ENCODE data around the gene C3AR1. TPM values are rescaled to one million over a fixed set of nuclear protein-coding genes. Genes with fewer than 3 reads are reported as not detected.
"Not testable (repeated sequence)": the region's sequence is repeated elsewhere in the genome, so short reads cannot be mapped to it uniquely, and the experiment has no call there.

C3AR1 gene
- total RNA-seq, result 10 to 100 TPM; 23.4 to 39.8 TPM
- polyA plus RNA-seq, result 10 to 100 TPM in 1 of 2 donors, 1 to 10 TPM in 1; 4.8 to 23.9 TPM
- long read RNA-seq, donor 1, transcript C3AR1-201 (2 exons, 2,088 nt), result major isoform, 76 of 81 reads
- long read RNA-seq, donor 1, partial matches to known transcripts, result 0 of 81 reads
- long read RNA-seq, donor 1, other reads (novel, unspliced or antisense), result 4 of 81 reads
- long read RNA-seq, donor 2, transcript C3AR1-201 (2 exons, 2,088 nt), result major isoform, 15 of 19 reads
- long read RNA-seq, donor 2, partial matches to known transcripts, result 0 of 19 reads
- long read RNA-seq, donor 2, other reads (novel, unspliced or antisense), result 4 of 19 reads

DNA sequence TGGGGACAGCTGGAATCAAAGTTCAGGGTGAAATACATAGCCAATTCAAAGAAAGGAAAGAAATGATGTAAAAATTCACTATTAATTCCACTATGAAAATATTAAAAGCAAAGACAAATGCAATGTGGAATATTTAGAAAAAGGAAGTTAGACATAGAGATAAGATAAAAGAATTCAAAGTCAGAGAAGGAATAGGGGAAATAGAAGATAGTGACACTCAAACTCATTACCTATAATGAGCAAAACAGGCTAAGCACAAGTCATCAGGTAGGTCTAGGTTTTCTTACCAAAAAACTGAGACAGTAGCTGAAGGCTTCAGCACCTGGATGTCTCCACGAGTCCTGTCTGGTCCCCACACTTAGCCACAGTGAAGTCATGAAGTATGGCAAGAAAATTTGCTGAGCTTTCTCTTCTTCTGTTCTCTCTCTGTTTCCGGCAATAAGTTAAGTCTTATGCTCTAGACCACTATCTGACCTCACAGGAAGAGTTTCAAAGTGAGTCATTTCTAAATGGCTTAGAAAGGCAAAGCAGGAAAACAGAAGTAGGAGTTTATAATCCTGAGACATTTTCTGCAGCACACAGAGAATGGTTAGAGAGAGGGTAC, at the start of gene C3AR1:
C3AR1 (minus strand) TSS at position 369 of the 604 bp plus-strand sequence. CDS start 6,174 bp downstream, outside the sequence.
- Histone ChIP-seq H3K36me3 (ENCODE audit: control insufficient read depth in 1 of 2, insufficient read depth in 2 of 2, low read length in 1 of 2) (no peaks in the 10 kb centered on the region), H3K27me3 (ENCODE audit: control insufficient read depth in 1 of 2, insufficient read depth in 2 of 2, low read length in 1 of 2) (no peaks in the 10 kb centered on the region), H3K27ac (ENCODE audit: low read depth in 1 of 2, low read length in 2 of 2) (no peak within 1 kb of the TSS), H3K9me3 (ENCODE audit: control insufficient read depth, low read length) (no peaks in the 10 kb centered on the region), H3K4me3 (ENCODE audit: low read length in 2 of 2) (no peak within 1 kb of the TSS), H3K4me1 (ENCODE audit: control insufficient read depth in 1 of 2, insufficient read depth in 2 of 2, low read length in 2 of 2) (no peaks in the 10 kb centered on the region)
- intact Hi-C loops (cut with DNase I), result no loop called here
- WGBS, 2 donors, result 41 to 65% methylated on average over 2 of the region's 2 CpGs
- ATAC-seq (ENCODE audit: low FRiP score) (peak; percentile 50), DNase-seq (no peak)

DNA sequence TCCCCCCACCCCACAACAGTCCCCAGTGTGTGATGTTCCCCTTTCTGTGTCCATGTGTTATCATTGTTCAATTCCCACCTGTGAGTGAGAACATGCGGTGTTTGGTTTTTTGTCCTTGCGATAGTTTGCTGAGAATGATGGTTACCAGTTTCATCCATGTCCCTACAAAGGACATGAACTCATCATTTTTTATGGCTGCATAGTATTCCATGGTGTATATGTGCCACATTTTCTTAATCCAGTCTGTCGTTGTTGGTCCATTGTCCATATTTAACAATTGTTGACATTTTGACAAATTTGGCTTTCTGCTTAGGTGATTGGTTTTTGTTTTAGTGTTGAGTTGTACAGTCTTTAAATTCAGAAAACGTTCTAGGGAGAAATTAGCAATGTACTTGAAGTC, 47.0 kb upstream of the C3AR1 start:
- H3K4me3 ChIP-seq (ENCODE audit: low read length in 2 of 2); H3K27ac ChIP-seq (ENCODE audit: low read depth in 1 of 2, low read length in 2 of 2); intact Hi-C loops (cut with DNase I); DNase-seq; H3K27me3 ChIP-seq (ENCODE audit: control insufficient read depth in 1 of 2, insufficient read depth in 2 of 2, low read length in 1 of 2); H3K4me1 ChIP-seq (ENCODE audit: control insufficient read depth in 1 of 2, insufficient read depth in 2 of 2, low read length in 2 of 2); ATAC-seq (ENCODE audit: low FRiP score); H3K9me3 ChIP-seq (ENCODE audit: control insufficient read depth, low read length); H3K36me3 ChIP-seq (ENCODE audit: control insufficient read depth in 1 of 2, insufficient read depth in 2 of 2, low read length in 1 of 2): not testable (repeated sequence)
- WGBS, 2 donors, result 95% methylated on average over 4 of the region's 4 CpGs

DNA sequence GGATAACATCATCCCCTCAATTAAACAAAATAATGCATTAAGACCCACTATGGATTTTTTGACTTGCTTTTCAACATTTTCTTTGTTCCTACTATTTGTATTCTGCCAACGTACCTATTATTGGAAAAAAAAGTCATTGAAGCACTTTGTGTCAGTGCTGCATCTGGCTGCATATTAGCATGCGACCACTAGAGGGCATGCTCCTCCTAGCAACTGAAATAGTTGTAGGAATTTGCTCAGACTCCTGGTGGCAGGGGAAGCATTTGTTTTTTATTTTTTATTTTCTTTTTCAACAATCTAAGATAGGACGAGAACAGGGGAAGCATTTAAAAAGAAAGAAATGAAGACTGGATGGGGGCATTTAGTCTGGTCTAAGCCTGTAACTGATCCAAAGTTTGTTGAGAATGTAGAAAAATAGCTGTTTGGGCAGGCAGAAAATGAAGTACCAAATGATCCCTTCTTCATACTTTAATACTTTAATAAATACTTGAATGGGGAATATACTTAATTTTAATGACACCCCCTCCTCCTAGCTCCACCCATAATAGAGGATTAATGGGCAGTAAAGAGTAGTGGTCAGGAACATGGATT, 42.7 kb upstream of the C3AR1 start:
- Histone ChIP-seq H3K4me1 (ENCODE audit: control insufficient read depth in 1 of 2, insufficient read depth in 2 of 2, low read length in 2 of 2) (no peaks in the 10 kb centered on the region), H3K27ac (ENCODE audit: low read depth in 1 of 2, low read length in 2 of 2) (no peak overlapping the region), H3K4me3 (ENCODE audit: low read length in 2 of 2) (no peak overlapping the region), H3K36me3 (ENCODE audit: control insufficient read depth in 1 of 2, insufficient read depth in 2 of 2, low read length in 1 of 2) (no peaks in the 10 kb centered on the region), H3K9me3 (ENCODE audit: control insufficient read depth, low read length) (no peaks in the 10 kb centered on the region), H3K27me3 (ENCODE audit: control insufficient read depth in 1 of 2, insufficient read depth in 2 of 2, low read length in 1 of 2) (no peaks in the 10 kb centered on the region)
- peak; percentile 89 for ATAC-seq (ENCODE audit: low FRiP score)
- DNase-seq, result peak; percentile 81 to 87
- WGBS, 2 donors, result 0 to 2% methylated on average over 3 of the region's 3 CpGs
- intact Hi-C loops (cut with DNase I), result loop anchor here (2.0 to 5.0 kb wide), 2 partner anchors 128 kb away; no protein-coding TSS in a partner anchor

DNA sequence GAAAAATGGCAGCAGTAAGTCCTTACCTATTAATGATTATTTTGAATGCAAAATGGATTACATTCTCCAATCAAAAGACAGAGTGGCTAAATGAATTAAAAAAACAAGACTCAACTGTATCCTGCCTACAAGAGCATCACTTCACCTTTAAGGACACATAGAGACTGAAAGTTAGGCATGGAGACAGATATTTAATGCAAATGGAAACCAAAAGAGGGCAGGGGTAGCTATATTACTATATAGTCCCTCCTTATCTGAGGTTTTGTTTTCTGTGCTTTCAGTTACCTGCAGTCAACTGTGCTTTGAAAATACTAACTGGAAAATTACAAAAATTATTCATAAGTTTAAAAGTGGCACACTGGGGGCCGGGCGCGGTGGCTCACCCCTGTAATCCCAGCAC, 33.1 kb upstream of the C3AR1 start:
- Histone ChIP-seq H3K4me3 (ENCODE audit: low read length in 2 of 2) (no peak overlapping the region), H3K27me3 (ENCODE audit: control insufficient read depth in 1 of 2, insufficient read depth in 2 of 2, low read length in 1 of 2) (no peaks in the 10 kb centered on the region), H3K4me1 (ENCODE audit: control insufficient read depth in 1 of 2, insufficient read depth in 2 of 2, low read length in 2 of 2) (no peaks in the 10 kb centered on the region), H3K36me3 (ENCODE audit: control insufficient read depth in 1 of 2, insufficient read depth in 2 of 2, low read length in 1 of 2) (peaks cover 0 to 8% of the 10 kb centered on the region in 2 donors), H3K27ac (ENCODE audit: low read depth in 1 of 2, low read length in 2 of 2) (no peak overlapping the region), H3K9me3 (ENCODE audit: control insufficient read depth, low read length) (no peaks in the 10 kb centered on the region)
- DNase-seq, result no peak
- ATAC-seq (ENCODE audit: low FRiP score), result no peak
- intact Hi-C loops (cut with DNase I), result no loop called here
- 96 to 98% methylated on average over 3 of the region's 3 CpGs for WGBS, 2 donors

DNA sequence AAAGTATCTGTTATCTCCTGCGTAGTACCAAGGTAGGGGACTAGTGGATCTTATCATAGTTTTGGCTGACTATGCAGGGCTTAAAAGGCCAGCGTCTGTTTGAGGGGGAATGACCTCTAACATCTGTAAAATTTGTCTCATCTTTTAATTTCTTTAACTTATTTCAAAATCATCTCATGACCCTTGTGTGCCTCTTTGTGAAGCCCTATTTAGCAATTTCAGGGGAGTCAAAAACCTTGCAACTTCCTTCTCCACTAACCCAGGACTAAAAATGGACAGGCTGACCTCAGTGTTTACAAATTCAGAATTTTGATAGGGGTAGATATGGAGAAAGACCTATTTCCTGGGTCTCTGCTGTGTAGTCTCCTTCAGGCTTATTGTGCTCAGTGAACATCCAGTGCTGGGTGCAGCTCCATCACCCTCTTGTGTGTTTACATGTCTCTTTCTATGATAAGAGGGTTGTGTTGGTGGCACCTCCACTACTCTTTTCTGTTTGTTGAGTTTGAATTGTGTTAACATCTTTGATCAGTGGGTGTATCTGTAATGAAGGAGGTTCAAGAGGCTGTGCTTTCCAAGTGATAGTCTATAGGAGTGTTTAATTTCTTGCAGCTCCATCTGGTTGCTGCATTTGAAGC, 30.2 kb upstream of the C3AR1 start:
- intact Hi-C loops (cut with DNase I), result no loop called here
- H3K36me3 ChIP-seq (ENCODE audit: control insufficient read depth in 1 of 2, insufficient read depth in 2 of 2, low read length in 1 of 2), result peaks cover 0 to 12% of the 10 kb centered on the region in 2 donors

DNA sequence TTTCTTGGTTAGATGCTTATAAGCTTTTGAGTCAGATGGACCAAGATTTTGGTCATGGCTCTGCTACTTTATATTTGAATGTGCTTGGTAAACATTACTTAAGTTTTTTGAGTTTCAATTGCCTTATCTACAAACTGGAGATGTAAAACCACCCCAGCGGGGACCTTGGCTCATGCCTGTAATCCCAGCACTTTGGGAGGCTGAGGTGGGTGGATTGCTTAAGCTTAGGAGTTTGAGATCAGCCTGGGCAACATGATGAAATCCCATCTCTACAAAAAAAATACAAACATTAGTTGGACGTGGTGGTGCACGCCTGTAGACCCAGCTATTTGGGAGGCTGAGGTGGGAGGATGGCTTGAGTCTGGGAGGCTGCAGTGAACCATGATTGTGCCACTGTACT, 27.1 kb upstream of the C3AR1 start:
- H3K9me3 ChIP-seq (ENCODE audit: control insufficient read depth, low read length), result no peaks in the 10 kb centered on the region
- H3K36me3 ChIP-seq (ENCODE audit: control insufficient read depth in 1 of 2, insufficient read depth in 2 of 2, low read length in 1 of 2), result peaks cover 0 to 13% of the 10 kb centered on the region in 2 donors
- H3K4me3 ChIP-seq (ENCODE audit: low read length in 2 of 2), result no peak overlapping the region
- no peak for ATAC-seq (ENCODE audit: low FRiP score)
- no peak overlapping the region for H3K27ac ChIP-seq (ENCODE audit: low read depth in 1 of 2, low read length in 2 of 2)
- no peaks in the 10 kb centered on the region for H3K4me1 ChIP-seq (ENCODE audit: control insufficient read depth in 1 of 2, insufficient read depth in 2 of 2, low read length in 2 of 2)
- WGBS, 2 donors, result 95 to 97% methylated on average over 3 of the region's 3 CpGs
- intact Hi-C loops (cut with DNase I), result no loop called here
- H3K27me3 ChIP-seq (ENCODE audit: control insufficient read depth in 1 of 2, insufficient read depth in 2 of 2, low read length in 1 of 2), result no peaks in the 10 kb centered on the region
- no peak for DNase-seq

More for the DNA sequence above, 30.2 kb upstream of the C3AR1 start:
- Histone ChIP-seq H3K4me3 (ENCODE audit: low read length in 2 of 2) (no peak overlapping the region), H3K4me1 (ENCODE audit: control insufficient read depth in 1 of 2, insufficient read depth in 2 of 2, low read length in 2 of 2) (no peaks in the 10 kb centered on the region), H3K27ac (ENCODE audit: low read depth in 1 of 2, low read length in 2 of 2) (no peak overlapping the region), H3K27me3 (ENCODE audit: control insufficient read depth in 1 of 2, insufficient read depth in 2 of 2, low read length in 1 of 2) (no peaks in the 10 kb centered on the region), H3K9me3 (ENCODE audit: control insufficient read depth, low read length) (no peaks in the 10 kb centered on the region)
- DNase-seq (no peak), ATAC-seq (ENCODE audit: low FRiP score) (no peak)
- 87 to 89% methylated on average over 2 of the region's 2 CpGs for WGBS, 2 donors

DNA sequence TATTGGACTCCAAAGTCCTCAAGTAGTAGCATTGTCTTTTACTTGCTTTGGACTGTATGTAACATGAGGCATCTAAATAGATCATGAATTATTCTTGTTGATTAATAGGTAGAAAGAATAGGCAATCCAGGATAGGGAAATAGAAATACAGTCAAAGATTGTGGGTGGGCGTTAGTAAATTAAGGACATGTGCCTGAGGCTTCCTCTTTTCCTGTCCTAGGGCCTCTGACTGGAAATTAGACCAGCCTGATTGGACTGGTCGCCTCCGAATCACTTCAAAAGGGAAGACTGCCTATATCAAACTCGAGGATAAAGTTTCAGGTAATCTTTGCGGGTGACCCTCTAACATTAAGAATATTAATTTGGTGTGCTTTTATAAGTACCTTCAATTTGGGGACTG, 23.6 kb upstream of the C3AR1 start:
- DNase-seq, result no peak
- Histone ChIP-seq H3K27me3 (ENCODE audit: control insufficient read depth in 1 of 2, insufficient read depth in 2 of 2, low read length in 1 of 2) (no peaks in the 10 kb centered on the region), H3K36me3 (ENCODE audit: control insufficient read depth in 1 of 2, insufficient read depth in 2 of 2, low read length in 1 of 2) (peaks cover 0 to 10% of the 10 kb centered on the region in 2 donors), H3K4me1 (ENCODE audit: control insufficient read depth in 1 of 2, insufficient read depth in 2 of 2, low read length in 2 of 2) (no peaks in the 10 kb centered on the region), H3K4me3 (ENCODE audit: low read length in 2 of 2) (no peak overlapping the region), H3K9me3 (ENCODE audit: control insufficient read depth, low read length) (no peaks in the 10 kb centered on the region), H3K27ac (ENCODE audit: low read depth in 1 of 2, low read length in 2 of 2) (no peak overlapping the region)
- ATAC-seq (ENCODE audit: low FRiP score), result no peak
- intact Hi-C loops (cut with DNase I), result no loop called here
- WGBS, 2 donors, result 92 to 93% methylated on average over 5 of the region's 5 CpGs

DNA sequence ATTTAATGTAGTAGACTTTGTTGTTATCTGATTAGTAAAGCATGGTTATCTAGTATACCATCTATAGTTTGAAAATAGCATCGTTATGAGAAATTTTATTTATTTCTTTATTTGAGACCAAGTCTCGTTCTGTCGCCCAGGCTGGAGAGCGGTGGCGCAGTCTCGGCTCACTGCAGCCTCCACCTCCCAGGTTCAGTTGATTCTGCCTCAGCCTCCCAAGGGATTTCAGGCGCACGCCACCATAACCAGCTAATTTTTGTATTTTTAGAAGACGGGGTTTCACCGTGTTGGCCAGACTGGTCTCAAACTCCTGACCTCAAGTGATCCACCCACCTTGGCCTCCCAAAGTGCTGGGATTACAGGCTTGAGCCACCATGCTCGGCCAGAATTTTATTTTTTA, 23.1 kb upstream of the C3AR1 start:
- H3K27ac ChIP-seq (ENCODE audit: low read depth in 1 of 2, low read length in 2 of 2); ATAC-seq (ENCODE audit: low FRiP score); DNase-seq; intact Hi-C loops (cut with DNase I); H3K4me1 ChIP-seq (ENCODE audit: control insufficient read depth in 1 of 2, insufficient read depth in 2 of 2, low read length in 2 of 2); H3K36me3 ChIP-seq (ENCODE audit: control insufficient read depth in 1 of 2, insufficient read depth in 2 of 2, low read length in 1 of 2); H3K9me3 ChIP-seq (ENCODE audit: control insufficient read depth, low read length); H3K27me3 ChIP-seq (ENCODE audit: control insufficient read depth in 1 of 2, insufficient read depth in 2 of 2, low read length in 1 of 2); H3K4me3 ChIP-seq (ENCODE audit: low read length in 2 of 2): not testable (repeated sequence)
- WGBS, 2 donors, result 87 to 88% methylated on average over 11 of the region's 11 CpGs
